HK-2 (cell line): ENCODE measurements around the gene ALDH3B1.

Experiments used
- DNase-seq: peaks from one replicate; pipeline ENCODE4 v3.0.0-alpha.2; 2018; ENCODE audit not compliant: unreplicated experiment

ALDH3B1 gene

GRCh38 chr11:68031144-68031464 lies 21.0 kb downstream of the ALDH3B1 start:
- no peak for DNase-seq

- no peak for DNase-seq
Observed at GRCh38 chr11:68032003-68032402, 21.9 kb downstream of the ALDH3B1 start.

DNA sequence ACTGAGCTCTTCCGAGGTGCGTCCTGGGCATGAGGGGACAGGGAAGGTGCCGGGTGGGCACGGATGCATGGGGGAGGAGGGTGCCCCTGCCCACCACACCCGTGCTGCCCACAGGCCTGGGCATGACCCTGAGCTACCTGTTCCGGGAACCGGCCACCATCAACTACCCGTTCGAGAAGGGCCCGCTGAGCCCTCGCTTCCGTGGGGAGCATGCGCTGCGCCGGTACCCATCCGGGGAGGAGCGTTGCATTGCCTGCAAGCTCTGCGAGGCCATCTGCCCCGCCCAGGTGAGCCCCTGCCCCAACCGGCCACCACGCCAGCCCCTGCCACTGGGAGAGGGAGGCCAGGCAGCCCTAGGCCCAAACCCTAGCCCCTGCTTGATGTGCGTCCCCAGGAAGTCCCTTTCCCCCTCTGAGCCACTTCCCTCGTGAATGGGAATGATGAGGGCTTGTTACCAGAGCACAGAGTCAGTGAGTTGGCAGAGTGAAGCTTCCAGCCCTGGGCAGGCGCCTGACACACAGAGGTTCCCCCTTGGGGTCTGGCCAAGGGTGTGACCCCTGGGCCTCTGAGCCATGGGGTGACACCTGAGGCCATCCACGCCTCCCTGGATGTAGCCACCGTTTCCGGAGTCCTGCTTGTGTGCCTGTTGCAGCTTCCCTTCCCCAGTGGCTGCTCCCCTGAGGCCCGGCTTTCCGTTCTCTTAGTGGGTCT lies 23.0 kb downstream of the ALDH3B1 start:
- no peak for DNase-seq

DNA sequence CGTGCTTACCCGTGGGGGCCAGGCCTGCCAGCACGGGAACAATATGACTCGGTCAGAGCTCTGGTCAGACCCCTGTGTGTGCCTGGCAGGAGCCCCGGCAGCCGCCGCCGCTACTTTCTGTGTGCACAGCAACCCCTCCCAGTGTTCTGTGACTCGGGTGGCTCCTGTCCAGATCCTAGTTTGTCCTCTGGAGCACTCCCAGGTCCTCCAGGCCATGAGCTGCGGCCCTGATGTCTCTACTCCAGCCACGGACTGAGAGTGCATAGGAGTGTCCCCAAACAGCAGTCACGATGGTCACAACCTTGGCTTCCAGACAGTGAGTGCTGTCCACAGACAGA lies 23.6 kb downstream of the ALDH3B1 start:
- DNase-seq, result no peak

DNA sequence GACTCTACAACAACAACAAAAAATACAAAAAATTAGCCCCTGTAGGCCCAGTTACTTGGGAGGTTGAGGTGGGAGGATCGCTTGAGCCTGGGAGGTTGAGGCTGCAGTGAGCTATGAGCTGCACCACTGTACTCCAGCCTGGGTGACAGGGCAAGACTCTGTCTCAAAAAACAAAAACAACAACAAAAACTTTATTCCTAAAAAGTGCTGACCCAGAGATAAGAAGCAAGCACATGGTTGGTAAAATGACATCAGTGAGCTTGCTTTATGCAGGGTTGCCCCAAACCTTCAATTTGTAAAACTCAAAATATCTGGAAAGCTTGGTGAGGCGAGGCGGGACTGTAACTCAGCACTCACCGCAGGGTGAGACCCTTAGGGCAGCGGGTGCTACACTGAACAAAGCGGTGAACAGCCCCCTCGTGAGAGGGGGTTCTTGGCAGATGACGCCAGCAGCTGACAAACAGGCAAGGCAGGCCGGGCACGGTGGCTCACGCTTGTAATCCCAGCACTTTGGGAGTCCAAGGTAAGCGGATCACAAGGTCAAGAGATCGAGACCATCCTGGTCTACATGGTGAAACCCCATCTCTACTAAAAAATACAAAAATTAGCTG lies 25.2 kb downstream of the ALDH3B1 start:
- DNase-seq, result no peak

GRCh38 chr11:68036141-68036716 lies 26.1 kb downstream of the ALDH3B1 start:
- no peak for DNase-seq

GRCh38 chr11:68036717-68037239 lies 26.7 kb downstream of the ALDH3B1 start:
- no peak for DNase-seq

DNA sequence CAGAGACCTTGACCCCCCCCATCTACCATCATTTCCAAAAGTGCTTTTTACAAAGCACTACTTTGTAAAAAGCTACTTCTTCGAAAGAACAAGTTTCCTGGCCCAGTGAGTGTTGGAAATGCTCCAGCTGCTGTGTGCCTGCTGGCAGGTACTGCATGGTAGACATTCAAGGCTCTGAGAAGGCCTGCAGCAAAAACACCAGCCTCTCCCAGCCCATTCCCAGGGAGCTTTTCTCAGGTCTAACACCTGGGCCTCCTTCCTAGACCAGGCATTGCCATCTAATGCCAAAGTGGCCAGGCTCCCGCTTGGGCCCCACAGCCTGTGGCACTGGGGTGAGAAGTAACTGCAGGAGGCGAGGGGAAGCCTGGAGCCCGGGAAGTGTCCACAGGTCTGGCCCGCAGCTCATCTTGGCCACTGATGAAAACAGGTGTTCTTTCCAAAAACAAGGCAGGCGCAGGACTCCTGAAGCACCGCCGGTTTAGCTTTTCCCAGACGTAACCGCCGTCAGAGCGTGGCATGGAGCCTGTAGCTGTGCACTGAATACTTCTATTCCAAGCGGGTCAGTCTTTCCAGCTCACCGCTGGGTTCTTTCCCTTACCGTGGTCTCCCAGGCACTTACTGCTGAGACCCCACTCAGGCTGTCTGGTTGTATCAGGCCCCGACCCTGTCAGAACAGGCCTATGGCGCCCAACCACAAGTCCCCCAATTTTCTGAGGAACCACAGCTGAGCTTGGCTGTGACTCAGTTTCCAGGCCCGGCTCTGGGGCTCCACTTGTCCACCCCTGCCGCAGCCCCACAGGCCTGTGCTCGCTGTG lies 27.5 kb downstream of the ALDH3B1 start:
- DNase-seq, result no peak

DNA sequence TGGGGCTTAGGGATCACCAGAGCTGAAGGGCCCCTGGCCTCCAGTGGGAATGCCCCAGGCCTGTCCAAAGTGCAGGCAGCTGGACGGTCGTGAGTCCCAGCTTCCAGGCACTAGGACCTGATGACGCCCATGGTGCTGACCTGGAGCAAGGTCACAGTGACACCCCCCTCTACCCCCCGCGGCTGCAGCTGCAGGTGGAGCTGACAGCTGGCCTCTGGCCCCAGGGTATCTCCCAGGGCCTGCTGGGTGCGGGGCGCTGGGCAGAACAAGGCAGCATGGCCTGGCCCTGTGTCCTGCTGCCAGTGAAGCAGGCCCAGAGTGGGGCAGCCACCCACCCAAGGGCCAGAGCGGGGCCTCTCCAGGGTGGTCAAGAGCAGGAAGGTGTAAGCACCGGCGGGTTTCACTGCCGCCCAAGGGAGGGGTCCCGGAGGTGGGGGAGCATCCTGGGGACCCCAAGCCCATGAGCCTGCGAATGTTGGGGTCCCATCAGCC lies 28.1 kb downstream of the ALDH3B1 start:
- no peak for DNase-seq

DNA sequence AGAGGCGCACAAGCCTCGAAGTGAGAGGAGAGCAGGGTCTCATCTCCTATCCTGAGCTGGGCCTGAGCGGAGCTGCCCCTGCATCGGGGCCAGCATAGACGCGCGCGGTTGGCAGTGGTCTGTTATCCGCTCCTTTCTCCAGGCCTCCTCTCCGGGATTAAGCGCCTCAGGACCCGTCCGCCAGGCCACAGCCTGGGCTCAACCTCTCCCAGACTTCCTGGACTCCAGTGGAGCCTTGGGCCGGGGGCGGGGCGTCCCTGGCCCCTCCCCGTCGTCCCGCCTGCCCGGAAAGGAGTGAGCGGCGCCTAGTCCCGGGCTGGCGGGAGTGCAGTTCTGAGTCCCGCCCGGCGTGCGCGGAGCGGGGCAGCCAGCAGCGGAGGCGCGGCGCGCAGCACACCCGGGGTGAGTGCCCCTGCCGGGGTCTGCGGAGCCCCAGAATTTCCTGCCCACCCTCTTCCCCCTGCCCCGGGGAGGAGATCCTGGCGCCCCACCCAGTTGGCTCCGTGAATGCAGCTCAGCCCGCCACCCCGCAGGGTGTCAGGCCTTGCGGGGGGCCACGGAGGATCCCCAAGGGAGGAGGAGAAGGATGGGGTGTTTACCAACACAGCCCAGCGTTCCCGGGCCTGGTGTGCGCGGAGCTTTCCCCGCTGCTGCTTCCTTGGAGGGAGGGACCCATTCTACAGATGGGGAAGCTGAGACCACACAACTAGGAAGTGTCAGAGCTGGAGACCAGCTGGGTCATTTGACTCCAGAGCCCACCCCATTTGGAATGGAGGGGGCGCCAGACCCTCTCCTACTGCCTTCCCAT lies 28.8 kb downstream of the ALDH3B1 start, which contains the start of gene TCIRG1:
Gene TCIRG1 (plus strand): TSS at position 308 of the 808 bp plus-strand sequence. CDS start 2,247 bp downstream, outside the sequence.
- DNase-seq, result peak; percentile 79

DNA sequence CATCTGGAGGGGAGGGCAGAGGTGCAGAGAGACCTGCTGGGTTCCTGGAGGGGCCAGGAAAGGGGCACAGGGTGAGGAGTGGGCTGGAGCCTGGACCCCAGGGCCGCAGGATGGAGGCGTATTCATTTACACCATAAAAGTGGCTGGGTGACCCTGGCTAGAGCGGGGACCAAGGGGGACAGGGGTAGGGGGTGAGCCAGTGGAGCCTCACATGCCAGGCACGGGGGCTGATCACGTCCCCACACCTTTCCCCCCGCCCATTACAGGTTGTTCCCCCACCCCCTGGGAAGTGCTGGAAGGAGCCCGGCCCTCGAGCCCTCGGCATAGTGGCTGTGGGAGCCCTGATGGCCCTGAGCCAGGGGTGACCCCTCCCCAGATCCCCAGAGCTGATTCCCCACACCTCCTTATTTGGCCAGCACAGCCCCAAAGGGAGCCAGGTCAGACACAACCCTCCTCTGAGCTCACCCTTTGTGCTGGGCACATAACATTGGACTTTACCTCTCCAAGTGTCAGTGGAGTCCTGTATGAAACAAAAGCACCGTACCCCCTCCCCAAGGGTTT lies 29.5 kb downstream of the ALDH3B1 start:
- DNase-seq, result no peak

- no peak for DNase-seq
Observed at GRCh38 chr11:68040101-68040956, 30.2 kb downstream of the ALDH3B1 start.

GRCh38 chr11:68040957-68041591 lies 30.9 kb downstream of the ALDH3B1 start:
- DNase-seq, result no peak

GRCh38 chr11:68041617-68042218 lies 31.6 kb downstream of the ALDH3B1 start:
- DNase-seq, result no peak

DNA sequence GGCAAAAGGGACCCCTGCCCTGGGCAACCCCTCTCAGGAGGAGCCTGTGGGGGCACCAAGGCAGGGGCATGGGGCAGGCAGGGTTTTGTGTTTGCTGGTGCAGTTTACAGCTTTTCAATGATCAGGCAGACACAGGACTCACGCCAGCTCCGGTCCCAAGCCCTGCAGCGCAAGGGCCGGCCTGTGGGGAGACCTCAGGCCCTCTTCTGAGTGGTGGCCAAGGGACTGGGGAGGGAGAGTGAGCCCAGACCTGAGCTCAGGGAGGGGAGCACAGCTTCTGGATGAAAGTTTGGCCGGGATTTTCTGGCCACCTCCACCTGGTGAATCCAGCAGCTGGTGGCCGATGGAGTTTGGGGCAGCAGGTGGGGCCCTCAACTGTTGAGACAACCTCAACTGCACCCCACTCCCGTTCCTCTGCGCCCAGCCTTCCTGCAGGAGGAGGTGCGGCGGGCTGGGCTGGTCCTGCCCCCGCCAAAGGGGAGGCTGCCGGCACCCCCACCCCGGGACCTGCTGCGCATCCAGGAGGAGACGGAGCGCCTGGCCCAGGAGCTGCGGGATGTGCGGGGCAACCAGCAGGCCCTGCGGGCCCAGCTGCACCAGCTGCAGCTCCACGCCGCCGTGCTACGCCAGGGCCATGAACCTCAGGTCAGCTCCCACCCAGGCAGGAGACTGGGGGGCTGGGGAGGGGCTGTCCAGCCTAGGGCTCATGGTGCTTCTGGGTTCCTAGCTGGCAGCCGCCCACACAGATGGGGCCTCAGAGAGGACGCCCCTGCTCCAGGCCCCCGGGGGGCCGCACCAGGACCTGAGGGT lies 32.3 kb downstream of the ALDH3B1 start:
- no peak for DNase-seq

DNA sequence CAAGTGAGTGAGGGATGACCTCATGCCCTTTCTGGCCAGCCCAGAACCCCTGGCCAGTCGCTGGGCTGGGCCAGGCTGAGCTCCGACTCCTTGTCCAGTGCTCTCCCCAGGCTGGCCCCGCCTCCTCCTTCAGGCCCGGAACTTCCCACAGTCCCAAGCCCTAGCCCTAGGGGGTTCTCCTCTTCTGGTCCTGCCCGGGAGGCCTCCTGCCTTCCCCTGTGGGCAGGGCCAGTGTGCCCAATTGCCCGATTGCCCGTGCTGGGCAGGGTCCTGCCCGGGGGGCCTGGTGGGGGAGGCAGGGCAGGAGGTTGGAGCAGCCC lies 32.9 kb downstream of the ALDH3B1 start:
- DNase-seq, result no peak

- no peak for DNase-seq
Observed at GRCh38 chr11:68043349-68044144, 33.4 kb downstream of the ALDH3B1 start.
